PC-9 (cell line): ENCODE data around the gene ANKRD40CL. TPM values are rescaled to one million over a fixed set of nuclear protein-coding genes. Genes with fewer than 3 reads are reported as not detected.
A peak's percentile ranks its signal among the peaks of the same experiment; 100 is the strongest.

ENCODE experiments used
- BruUV-seq: library from RNA; stranded (reverse); fragments of 400-500 nt; replicated peaks from 2 replicates; lab custom pipeline; 2021; lab: Mats Ljungman, UMichigan
- CTCF ChIA-PET: fragments of 300-600 bp; sonication (Branson Sonifier 250); formaldehyde crosslinking; loops from one replicate; lab custom pipeline; 2022; ENCODE audit warnings: antibody characterized with exemption; lab: Charles Lee
- POLR2A ChIA-PET: fragments of 300-600 bp; sonication (Branson Sonifier 250); formaldehyde crosslinking; loops from one replicate; lab custom pipeline; 2022; ENCODE audit warnings: antibody characterized with exemption; ENCODE audit not compliant: unreplicated experiment; lab: Charles Lee
- DNase-seq, 2 experiments: peaks; one replicate each; pipeline versions ENCODE4 v3.0.0 to v3.0.0-alpha.2; 2015 to 2022; ENCODE audit warnings: mixed read lengths in 1 of 2
- H2AFZ ChIP-seq: fragments of 200-600 bp; sonication (generic); 2 replicates; pipeline ENCODE4 v1.8.1; 2017; ENCODE audit warnings: antibody characterized with exemption
- H3F3A ChIP-seq: fragments of 200-600 bp; sonication (generic); 2 replicates; pipeline ENCODE4 v1.8.1; 2017; ENCODE audit warnings: antibody characterized with exemption, mild to moderate bottlenecking, low read depth; ENCODE audit not compliant: insufficient read depth
- H3K27ac ChIP-seq: fragments of 200-600 bp; sonication (generic); 2 replicates; pipeline ENCODE4 v1.6.1; 2016; ENCODE audit warnings: mixed run types
- H3K27me3 ChIP-seq: fragments of 200-600 bp; sonication (generic); 2 replicates; pipeline ENCODE4 v1.6.1; 2016; ENCODE audit warnings: low read depth, mixed run types; ENCODE audit not compliant: insufficient read depth
- H3K36me3 ChIP-seq: fragments of 200-600 bp; sonication (generic); 2 replicates; pipeline ENCODE4 v1.6.1; 2016; ENCODE audit warnings: low read depth, mixed run types
- H3K4me1 ChIP-seq: fragments of 200-600 bp; sonication (generic); replicated peaks from 2 replicates; pipeline ENCODE4 v1.6.1; 2016; ENCODE audit warnings: mixed run types; ENCODE audit not compliant: insufficient read depth
- H3K4me2 ChIP-seq: fragments of 200-600 bp; sonication (generic); 2 replicates; pipeline ENCODE4 v1.6.1; 2017; ENCODE audit warnings: mixed run types
- H3K4me3 ChIP-seq: fragments of 200-600 bp; sonication (generic); 2 replicates; pipeline ENCODE4 v1.6.1; 2016; ENCODE audit warnings: mixed run types
- H3K79me2 ChIP-seq: fragments of 200-600 bp; sonication (generic); 2 replicates; pipeline ENCODE4 v1.6.1; 2017; ENCODE audit warnings: low read depth, mixed run types
- H3K9me2 ChIP-seq: fragments of 200-600 bp; sonication (generic); 2 replicates; pipeline ENCODE4 v1.8.1; 2017; ENCODE audit warnings: mild to moderate bottlenecking; ENCODE audit not compliant: insufficient read depth
- H3K9me3 ChIP-seq: fragments of 200-600 bp; sonication (generic); 2 replicates; pipeline ENCODE4 v1.8.1; 2016; ENCODE audit warnings: low read depth; ENCODE audit not compliant: insufficient read depth
- H4K20me1 ChIP-seq: fragments of 200-600 bp; sonication (generic); 2 replicates; pipeline ENCODE4 v1.8.1; 2017; ENCODE audit not compliant: insufficient read depth
- EZH2 ChIP-seq: fragments of 200-600 bp; sonication (generic); IDR thresholded peaks from 2 replicates; pipeline ENCODE4 v1.8.0; 2017; ENCODE audit warnings: antibody characterized with exemption, low read depth
- intact Hi-C: fragments of 100-400 bp; cut with micrococcal nuclease; formaldehyde crosslinking; loops from one replicate; pipeline ENCODE4 v1.10.0; 2022; ENCODE audit not compliant: unreplicated experiment
- total RNA-seq: library from RNA; stranded (reverse); gene quantifications from 2 replicates; pipeline ENCODE4 v1.2.3, GENCODE V29; 2021
- TF ChIP-seq, protein P1 (sequence below): fragments of 200-600 bp; sonication (generic); conservative IDR thresholded peaks from 2 replicates; pipeline ENCODE4 v1.6.1; 2017; ENCODE audit warnings: mixed run types, antibody characterized with exemption, mild to moderate bottlenecking, moderate library complexity

ANKRD40CL gene
- total RNA-seq, 1 experiment from 2014 or later = not detected

DNA sequence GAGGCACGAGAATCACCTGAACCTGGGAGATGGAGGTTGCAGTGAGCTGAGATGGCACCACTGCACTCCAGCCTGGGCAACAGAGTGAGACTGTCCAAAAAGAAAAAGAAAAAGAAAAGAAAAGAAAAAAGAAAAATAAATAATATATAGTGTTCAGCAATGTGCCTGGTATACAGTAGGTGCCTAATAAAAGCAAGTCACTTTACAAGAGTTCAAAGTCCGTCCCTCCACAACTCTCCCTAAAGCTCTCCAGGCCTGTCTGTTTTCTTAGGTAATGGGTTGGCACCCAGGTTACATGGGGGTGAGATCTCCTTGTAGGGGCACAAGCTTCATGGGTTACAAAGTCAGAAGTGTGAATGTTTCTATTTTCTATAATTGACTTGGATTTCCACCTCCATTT is 16.6 kb upstream of the ANKRD40CL start:
- Histone ChIP-seq H3K4me3 (no peak overlapping the region), H2AFZ (no peak overlapping the region), H3K27me3 (no peaks in the 10 kb centered on the region), H3K27ac (no peak overlapping the region), H3K9me3 (no peaks in the 10 kb centered on the region), H4K20me1 (no peaks in the 10 kb centered on the region), H3K36me3 (no peaks in the 10 kb centered on the region), H3K79me2 (no peaks in the 10 kb centered on the region), H3K4me1 (no peaks in the 10 kb centered on the region), H3F3A (no peaks in the 10 kb centered on the region), H3K9me2 (no peaks in the 10 kb centered on the region), H3K4me2 (no peak overlapping the region)
- TF ChIP-seq, protein P1, sequence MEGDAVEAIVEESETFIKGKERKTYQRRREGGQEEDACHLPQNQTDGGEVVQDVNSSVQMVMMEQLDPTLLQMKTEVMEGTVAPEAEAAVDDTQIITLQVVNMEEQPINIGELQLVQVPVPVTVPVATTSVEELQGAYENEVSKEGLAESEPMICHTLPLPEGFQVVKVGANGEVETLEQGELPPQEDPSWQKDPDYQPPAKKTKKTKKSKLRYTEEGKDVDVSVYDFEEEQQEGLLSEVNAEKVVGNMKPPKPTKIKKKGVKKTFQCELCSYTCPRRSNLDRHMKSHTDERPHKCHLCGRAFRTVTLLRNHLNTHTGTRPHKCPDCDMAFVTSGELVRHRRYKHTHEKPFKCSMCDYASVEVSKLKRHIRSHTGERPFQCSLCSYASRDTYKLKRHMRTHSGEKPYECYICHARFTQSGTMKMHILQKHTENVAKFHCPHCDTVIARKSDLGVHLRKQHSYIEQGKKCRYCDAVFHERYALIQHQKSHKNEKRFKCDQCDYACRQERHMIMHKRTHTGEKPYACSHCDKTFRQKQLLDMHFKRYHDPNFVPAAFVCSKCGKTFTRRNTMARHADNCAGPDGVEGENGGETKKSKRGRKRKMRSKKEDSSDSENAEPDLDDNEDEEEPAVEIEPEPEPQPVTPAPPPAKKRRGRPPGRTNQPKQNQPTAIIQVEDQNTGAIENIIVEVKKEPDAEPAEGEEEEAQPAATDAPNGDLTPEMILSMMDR = no peak
- TF ChIP-seq EZH2 = no peak
- POLR2A ChIA-PET = interaction anchor here (0.5 kb wide), 1 partner anchor 82 kb away, joined by 5 read pairs; the partner anchor contains the start of gene TOB1
- no peak for DNase-seq
- no TSS peak for BruUV-seq
- CTCF ChIA-PET = no interaction called here
- intact Hi-C loops = loop anchor here (1.0 to 5.0 kb wide), 5 partner anchors 58 to 369 kb away; partner anchors contain the start of genes NME1 and SPATA20

- ChIA-PET POLR2A (interaction anchor here (0.6 kb wide), 1 partner anchor 101 kb away, joined by 3 read pairs; no protein-coding TSS in a partner anchor), CTCF (interaction anchor here (0.6 to 1.2 kb wide), 9 partner anchors 11 to 259 kb away, joined by 3 to 26 read pairs (median 5); no protein-coding TSS in a partner anchor)
- no peaks in the 10 kb centered on the region for H4K20me1 ChIP-seq
- no peak overlapping the region for H3K27ac ChIP-seq
- H3K9me2 ChIP-seq = no peaks in the 10 kb centered on the region
- H3F3A ChIP-seq = no peaks in the 10 kb centered on the region
- H3K4me2 ChIP-seq = no peak overlapping the region
- intact Hi-C loops = loop anchor here (1.0 to 5.0 kb wide), 5 partner anchors 59 to 370 kb away; partner anchors contain the start of genes NME1 and SPATA20
- no peaks in the 10 kb centered on the region for H3K4me1 ChIP-seq
- no peak overlapping the region for H2AFZ ChIP-seq
- no TSS peak for BruUV-seq
- no peak overlapping the region for H3K4me3 ChIP-seq
- TF ChIP-seq, protein P1 = peak; percentile 100
- TF ChIP-seq EZH2 = no peak
- H3K79me2 ChIP-seq = no peaks in the 10 kb centered on the region
- H3K27me3 ChIP-seq = no peaks in the 10 kb centered on the region
- no peaks in the 10 kb centered on the region for H3K9me3 ChIP-seq
- no peaks in the 10 kb centered on the region for H3K36me3 ChIP-seq
- DNase-seq = peak; percentile 76 to 86
These were observed 15.9 kb upstream of the ANKRD40CL start for GRCh38 chr17:50783193-50783660.

DNA sequence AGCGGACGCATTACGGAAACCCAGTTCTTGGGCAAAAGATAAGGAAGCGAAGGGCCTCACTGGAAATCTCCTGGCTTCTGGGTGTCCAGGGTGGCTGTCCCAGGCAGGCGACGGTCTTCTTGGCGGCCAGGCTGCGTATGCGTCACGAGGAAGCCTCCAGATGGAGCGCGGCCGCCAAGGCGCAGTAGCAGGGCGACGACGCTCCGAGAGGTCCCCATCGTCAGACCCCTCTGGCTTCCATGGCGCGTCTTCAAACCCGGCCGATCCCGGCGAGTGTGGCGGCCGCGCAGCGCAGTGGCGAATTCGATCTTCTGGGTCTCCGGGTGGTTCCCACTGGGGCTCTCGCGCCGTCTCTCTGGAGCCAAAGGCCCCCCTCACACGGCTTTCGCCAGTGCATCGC is 13.8 kb upstream of the ANKRD40CL start:
- Histone ChIP-seq H3K4me3 (no peak overlapping the region), H3K79me2 (no peaks in the 10 kb centered on the region), H4K20me1 (no peaks in the 10 kb centered on the region), H3K9me2 (no peaks in the 10 kb centered on the region), H3K4me1 (no peaks in the 10 kb centered on the region), H3K27me3 (no peaks in the 10 kb centered on the region), H2AFZ (no peak overlapping the region), H3K9me3 (no peaks in the 10 kb centered on the region), H3K27ac (no peak overlapping the region), H3F3A (no peaks in the 10 kb centered on the region), H3K4me2 (no peak overlapping the region), H3K36me3 (no peaks in the 10 kb centered on the region)
- CTCF ChIA-PET = no interaction called here
- no TSS peak for BruUV-seq
- DNase-seq = no peak
- POLR2A ChIA-PET = no interaction called here
- TF ChIP-seq, protein P1 = no peak
- TF ChIP-seq EZH2 = no peak
- intact Hi-C loops = loop anchor here (5.0 kb wide), 1 partner anchor 234 kb away; the partner anchor contains the start of gene SPATA20
